Ovary (tissue), 9 donors: ENCODE measurements around the gene COL8A1. TPM values are rescaled to one million over a fixed set of nuclear protein-coding genes. Genes with fewer than 3 reads are reported as not detected.

Experiments
- DNase-seq, 5 donors: peaks; one replicate each; pipeline ENCODE4 v3.0.0-alpha.2; 2019 to 2020
- H3K27ac ChIP-seq, 2 donors: fragments of 200-600 bp; one replicate each; pipeline versions ENCODE4 v1.5.1 to v1.8.0; 2019 to 2022
- H3K27me3 ChIP-seq: fragments of 200-600 bp; one replicate; pipeline ENCODE4 v1.8.0; 2022
- H3K36me3 ChIP-seq: fragments of 200-600 bp; sonication (generic); one replicate; pipeline ENCODE4 v1.5.1; 2019
- H3K4me1 ChIP-seq: one replicate; pipeline ENCODE4 v1.8.1; 2013; ENCODE audit warnings: mild to moderate bottlenecking, moderate library complexity; ENCODE audit not compliant: insufficient read depth
- H3K4me3 ChIP-seq: fragments of 200-600 bp; sonication (generic); one replicate; pipeline ENCODE4 v1.5.1; 2017
- H3K9me3 ChIP-seq, 2 donors: fragments of 200-600 bp in 1 of 2; sonication (generic) in 1 of 2; one replicate each; pipeline versions ENCODE4 v1.5.1 to v1.8.1; 2013 to 2019; ENCODE audit warnings: mild to moderate bottlenecking in 1 of 2, moderate library complexity in 1 of 2
- EP300 ChIP-seq: sonication (generic); formaldehyde crosslinking; IDR thresholded peaks from one replicate; pipeline ENCODE4 v1.6.1; 2017; ENCODE audit warnings: antibody characterized with exemption
- POLR2A ChIP-seq: fragments of 450-650 bp; IDR thresholded peaks from one replicate; pipeline ENCODE4 v1.6.1; 2017; ENCODE audit warnings: antibody characterized with exemption, mild to moderate bottlenecking, moderate library complexity
- WGBS, 3 donors: extraction: QIAGEN DNeasy Blood & Tissue Kit in 1 of 3; methylation state at CpG; one replicate each; pipeline versions ENCODE4 v1.1.5 to v1.1.7; 2013 to 2017; 5-methylcytosine and 5-hydroxymethylcytosine counted together
- intact Hi-C, 4 donors: fragments of 100-400 bp; cut with DNase I; formaldehyde crosslinking; loops; one replicate each; pipeline versions ENCODE4 v1.11.0 to v1.15.1; 2022 to 2023
- polyA plus RNA-seq, 2 donors: library from polyadenylated mRNA; stranded (reverse); fragments of 200-250 nt in 1 of 2; fragments of 350-450 nt in 1 of 2; fragmentation: Illumina TruSeq in 1 of 2; extraction: RNeasy Lipid Tissue Mini Kit (QIAGEN cat#74804) in 1 of 2; gene quantifications; one replicate each; pipeline ENCODE4 v1.2.3, GENCODE V29; 2013 to 2014
- total RNA-seq, 7 donors: library from RNA; depleted of rRNA in 2 of 7; stranded (reverse); fragments of >200 nt in 2 of 7; fragmentation: NEBNext Ultra II Directional in 3 of 7; extraction: Animal tissue kit (Norgen Biotek cat#: 25700) in 3 of 7; gene quantifications; one replicate each; pipeline versions ENCODE4 v1.1.0 to v1.2.4, GENCODE V29; 2016 to 2023
- TF ChIP-seq, protein P1 (sequence below), 3 donors: fragments of 450-650 bp in 2 of 3; fragments of 200-600 bp in 1 of 3; IDR thresholded peaks; one replicate each; pipeline versions ENCODE4 v1.5.1 to v1.8.0; 2016 to 2022; ENCODE audit warnings: antibody characterized with exemption in 3 of 3, mild to moderate bottlenecking in 1 of 3
- donor health status: DM: no; HTN: no; CAD: no; lungs with moderate emphysema.
- donor health status: DM: no; HTN: no; CAD: no.
- donor health status: Bipolar disorder and iron deficiency.
- donor health status: DM: yes; HTN: yes; CAD: no.
- donor health status: DM: no; HTN: no; CAD: no.
- donor health status: DM: yes; HTN: yes; CAD: no.

The COL8A1 gene
- total and polyA plus RNA-seq, 9 donors, result 2.0 to 37.2 (median 11.9) TPM

DNA sequence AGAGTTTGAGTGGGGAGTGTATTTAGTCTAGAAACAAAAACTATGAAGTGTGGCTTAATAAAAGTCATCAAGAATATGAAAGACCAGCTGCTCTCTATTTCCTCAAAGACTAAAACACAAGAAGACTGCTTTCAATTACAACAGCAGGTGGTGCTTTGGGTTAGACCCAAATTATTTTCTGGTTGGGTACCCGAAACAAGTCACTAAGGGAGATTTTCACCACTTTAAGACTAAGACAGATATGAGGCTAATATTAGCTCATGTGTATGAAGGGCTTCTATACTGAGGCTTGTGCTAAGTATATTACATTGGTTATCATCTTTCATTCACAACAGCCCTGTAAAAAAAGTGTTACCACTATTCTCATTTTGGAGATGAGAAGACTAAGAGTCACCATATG is 43.1 kb downstream of the COL8A1 start:
- Histone ChIP-seq H3K9me3 (no peaks in the 10 kb centered on the region), H3K27ac (no peak overlapping the region), H3K4me1 (no peaks in the 10 kb centered on the region), H3K4me3 (no peak overlapping the region), H3K27me3 (no peaks in the 10 kb centered on the region), H3K36me3 (no peaks in the 10 kb centered on the region)
- DNase-seq, result no peak
- intact Hi-C loops, result no loop called here
- TF ChIP-seq EP300 (no peak), POLR2A (no peak)
- TF ChIP-seq, protein P1, sequence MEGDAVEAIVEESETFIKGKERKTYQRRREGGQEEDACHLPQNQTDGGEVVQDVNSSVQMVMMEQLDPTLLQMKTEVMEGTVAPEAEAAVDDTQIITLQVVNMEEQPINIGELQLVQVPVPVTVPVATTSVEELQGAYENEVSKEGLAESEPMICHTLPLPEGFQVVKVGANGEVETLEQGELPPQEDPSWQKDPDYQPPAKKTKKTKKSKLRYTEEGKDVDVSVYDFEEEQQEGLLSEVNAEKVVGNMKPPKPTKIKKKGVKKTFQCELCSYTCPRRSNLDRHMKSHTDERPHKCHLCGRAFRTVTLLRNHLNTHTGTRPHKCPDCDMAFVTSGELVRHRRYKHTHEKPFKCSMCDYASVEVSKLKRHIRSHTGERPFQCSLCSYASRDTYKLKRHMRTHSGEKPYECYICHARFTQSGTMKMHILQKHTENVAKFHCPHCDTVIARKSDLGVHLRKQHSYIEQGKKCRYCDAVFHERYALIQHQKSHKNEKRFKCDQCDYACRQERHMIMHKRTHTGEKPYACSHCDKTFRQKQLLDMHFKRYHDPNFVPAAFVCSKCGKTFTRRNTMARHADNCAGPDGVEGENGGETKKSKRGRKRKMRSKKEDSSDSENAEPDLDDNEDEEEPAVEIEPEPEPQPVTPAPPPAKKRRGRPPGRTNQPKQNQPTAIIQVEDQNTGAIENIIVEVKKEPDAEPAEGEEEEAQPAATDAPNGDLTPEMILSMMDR (IDR thresholded peaks at IDR 0.05), result no peak
- 29 to 48% (median 30%) methylated on average over 1 of the region's 1 CpG for WGBS, 3 donors

DNA sequence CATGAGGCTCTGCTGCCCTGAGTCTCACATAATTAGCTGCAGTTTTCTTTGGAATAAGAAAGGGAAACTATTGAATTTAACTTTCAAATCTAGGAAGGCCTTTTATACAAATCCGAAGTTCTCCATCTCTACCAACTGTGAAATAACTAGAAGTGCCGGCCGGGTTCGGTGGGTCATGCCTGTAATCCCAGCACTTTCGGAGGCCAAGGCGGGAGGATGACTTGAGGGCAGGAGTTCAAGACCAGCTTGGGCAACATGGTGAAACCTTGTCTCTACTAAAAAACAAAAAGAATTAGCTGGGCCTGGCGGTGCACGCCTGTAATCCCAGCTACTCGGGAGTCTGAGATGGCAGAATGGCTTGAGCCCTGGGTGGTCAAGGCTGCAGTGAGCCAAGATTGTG is 43.6 kb downstream of the COL8A1 start:
- H3K27me3 ChIP-seq, result no peaks in the 10 kb centered on the region
- H3K9me3 ChIP-seq, result no peaks in the 10 kb centered on the region
- no peaks in the 10 kb centered on the region for H3K36me3 ChIP-seq
- no peaks in the 10 kb centered on the region for H3K4me1 ChIP-seq
- intact Hi-C loops, result no loop called here
- DNase-seq, result no peak
- TF ChIP-seq EP300 (no peak), POLR2A (no peak)
- TF ChIP-seq, protein P1 (IDR thresholded peaks at IDR 0.05), result no peak
- no peak overlapping the region for H3K4me3 ChIP-seq
- no peak overlapping the region for H3K27ac ChIP-seq
- WGBS, 3 donors, result 96 to 98% (median 97%) methylated on average over 9 of the region's 9 CpGs

DNA sequence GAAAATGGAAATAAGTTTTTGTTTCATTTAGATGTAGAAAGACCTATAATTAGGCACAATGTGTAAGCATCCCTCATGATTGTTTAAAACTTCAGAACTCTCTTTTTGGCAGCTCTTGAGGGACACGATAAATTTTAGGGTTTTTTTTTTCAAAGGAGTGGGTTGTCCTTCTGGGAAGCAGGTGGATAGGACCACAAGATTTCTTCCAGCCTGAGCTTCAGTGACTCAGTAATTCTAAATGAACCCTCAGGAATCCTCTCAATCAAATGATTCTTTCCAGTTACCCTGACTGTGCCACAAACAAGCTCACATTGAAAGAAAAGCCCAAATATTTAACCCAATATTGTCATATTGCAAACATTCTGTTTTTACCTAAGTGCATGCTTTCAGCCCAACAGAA is 45.1 kb downstream of the COL8A1 start:
- no peak for TF ChIP-seq EP300
- TF ChIP-seq, protein P1 (IDR thresholded peaks at IDR 0.05), result no peak
- no peak for TF ChIP-seq POLR2A
- H3K27me3 ChIP-seq, result no peaks in the 10 kb centered on the region
- H3K9me3 ChIP-seq, result no peaks in the 10 kb centered on the region
- no peak for DNase-seq
- intact Hi-C loops, result no loop called here
- no peaks in the 10 kb centered on the region for H3K4me1 ChIP-seq
- H3K27ac ChIP-seq, result no peak overlapping the region
- H3K36me3 ChIP-seq, result no peaks in the 10 kb centered on the region
- 7 to 16% (median 14%) methylated on average over 1 of the region's 1 CpG for WGBS, 3 donors
- H3K4me3 ChIP-seq, result no peak overlapping the region

DNA sequence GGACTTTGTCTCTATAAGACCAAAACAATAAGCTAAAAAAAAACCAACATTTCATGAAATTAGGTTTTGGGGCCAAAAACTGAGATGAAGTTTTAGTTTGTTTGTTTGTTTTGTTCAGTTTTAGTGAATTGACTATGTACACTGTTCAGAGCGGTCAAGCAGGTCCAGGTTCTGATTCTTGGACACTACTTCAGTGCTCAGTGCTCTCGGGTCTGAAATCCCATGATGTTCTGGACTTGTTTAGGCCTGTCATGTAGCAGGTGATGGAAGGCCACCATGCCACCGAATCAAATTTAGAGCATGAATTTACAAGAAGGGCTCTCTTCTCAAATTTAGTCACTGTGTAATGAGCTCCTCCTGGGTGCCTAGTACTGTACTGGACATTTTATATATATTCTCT is 45.5 kb downstream of the COL8A1 start:
- intact Hi-C loops, result no loop called here
- WGBS, 3 donors, result 83 to 97% (median 91%) methylated on average over 3 of the region's 3 CpGs
- Histone ChIP-seq H3K36me3 (no peaks in the 10 kb centered on the region), H3K9me3 (no peaks in the 10 kb centered on the region), H3K4me1 (no peaks in the 10 kb centered on the region), H3K27ac (no peak overlapping the region), H3K27me3 (no peaks in the 10 kb centered on the region), H3K4me3 (no peak overlapping the region)
- no peak for TF ChIP-seq POLR2A
- no peak for TF ChIP-seq EP300
- no peak for DNase-seq

DNA sequence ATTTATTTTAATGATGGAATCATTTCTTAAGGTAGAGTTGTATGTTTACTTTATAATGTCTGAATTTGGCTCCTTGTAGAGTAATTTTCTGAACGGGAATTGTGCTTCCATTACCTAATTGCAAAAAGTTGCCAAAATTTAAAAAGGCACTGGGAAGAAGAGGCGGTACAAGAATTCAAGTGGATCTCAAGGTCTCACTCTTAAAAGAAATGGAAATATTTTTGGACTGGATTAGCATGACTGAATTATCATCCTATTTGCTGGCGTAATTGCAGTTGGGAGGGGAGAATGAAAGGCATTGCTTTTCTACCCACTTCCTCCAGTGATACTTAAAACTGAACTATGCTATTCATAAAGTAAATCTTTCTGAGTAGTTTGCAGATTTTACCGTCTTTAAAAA is 46.2 kb downstream of the COL8A1 start:
- no peaks in the 10 kb centered on the region for H3K36me3 ChIP-seq
- WGBS, 3 donors, result 7 to 12% (median 8%) methylated on average over 4 of the region's 4 CpGs
- no peaks in the 10 kb centered on the region for H3K27me3 ChIP-seq
- H3K27ac ChIP-seq, result no peak overlapping the region
- DNase-seq, result no peak
- no peak overlapping the region for H3K4me3 ChIP-seq
- H3K9me3 ChIP-seq, result no peaks in the 10 kb centered on the region
- intact Hi-C loops, result no loop called here
- TF ChIP-seq POLR2A, result no peak
- H3K4me1 ChIP-seq, result no peaks in the 10 kb centered on the region

DNA sequence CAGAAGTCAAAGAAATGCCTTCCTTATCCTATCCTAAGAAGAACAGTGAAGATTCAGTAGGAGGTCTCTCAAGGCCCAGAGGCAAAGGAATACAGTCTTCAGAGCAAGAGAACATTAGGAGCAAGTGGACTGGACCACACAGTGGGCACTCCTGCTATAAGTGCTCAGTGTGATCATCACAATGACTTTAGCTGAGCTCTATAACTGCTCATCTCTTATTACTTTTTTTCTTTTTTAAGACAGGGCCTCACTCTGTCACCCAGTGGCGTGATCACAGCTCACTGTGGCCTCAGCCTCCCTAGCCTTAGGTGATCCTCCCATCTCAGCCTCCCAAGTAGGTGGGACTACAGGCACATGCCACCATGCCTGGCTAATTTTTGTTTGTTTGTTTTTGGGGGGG is 48.1 kb downstream of the COL8A1 start:
- Histone ChIP-seq H3K27me3 (no peaks in the 10 kb centered on the region), H3K27ac (no peak overlapping the region), H3K36me3 (no peaks in the 10 kb centered on the region), H3K9me3 (no peaks in the 10 kb centered on the region), H3K4me1 (no peaks in the 10 kb centered on the region), H3K4me3 (no peak overlapping the region)
- DNase-seq, result no peak
- intact Hi-C loops, result no loop called here
- 89 to 96% (median 91%) methylated on average over 1 of the region's 1 CpG for WGBS, 3 donors
- no peak for TF ChIP-seq EP300
- TF ChIP-seq, protein P1 (IDR thresholded peaks at IDR 0.05), result no peak
- TF ChIP-seq POLR2A, result no peak
